ENCODE data around the gene EME2.

GRCh38 chr16:1768767-1769401, 3.7 kb upstream of the EME2 start:
- TF ChIP-seq CTCF (IDR thresholded peaks at IDR 0.05 in 2 of 3, conservative IDR thresholded peaks at IDR 0.05 in 1 of 3; ENCODE audit: borderline replicate concordance in 1 of 3, insufficient read depth in 1 of 3, low read depth in 2 of 3, low read length in 2 of 3) (no peak), POLR2A (IDR thresholded peaks at IDR 0.05; ENCODE audit: borderline replicate concordance, extremely low read depth, insufficient read depth, insufficient read length) (no peak), YY1 (IDR thresholded peaks at IDR 0.05; ENCODE audit: extremely low read depth, insufficient replicate concordance, low read depth, low read length) (no peak), POLR2AphosphoS5 (IDR thresholded peaks at IDR 0.05; ENCODE audit: low read depth, low read length) (no peak), EZH2phosphoT487 (IDR thresholded peaks at IDR 0.05; ENCODE audit: borderline replicate concordance) (no peak), REST (IDR thresholded peaks at IDR 0.05; ENCODE audit: low read depth) (no peak), JUND (IDR thresholded peaks at IDR 0.05) (no peak), ATF3 (IDR thresholded peaks at IDR 0.05) (no peak), SIN3A (IDR thresholded peaks at IDR 0.05; ENCODE audit: low read depth) (no peak), SRF (IDR thresholded peaks at IDR 0.05; ENCODE audit: low read depth) (no peak)
